ENCODE measurements around the gene KLF7.

Gene KLF7

DNA sequence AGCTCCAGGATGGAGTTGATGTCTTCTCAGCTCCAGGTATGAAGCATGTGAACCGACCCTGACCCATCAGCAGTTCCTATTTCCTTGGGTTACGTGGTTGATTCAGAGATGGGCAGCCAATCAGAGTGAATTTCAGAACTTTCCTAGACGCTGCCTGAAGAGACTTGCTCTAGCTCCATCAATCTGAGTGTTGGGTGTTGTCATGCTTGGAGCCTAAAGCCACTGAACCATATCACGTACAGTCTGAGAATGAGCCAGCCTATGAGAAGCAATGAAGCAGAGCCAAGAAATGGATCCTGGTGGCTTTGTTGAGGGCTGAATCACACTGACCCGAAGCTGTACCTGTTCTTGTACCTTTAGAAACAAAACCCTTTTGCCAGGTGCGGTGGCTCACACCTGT, 19.6 kb upstream of the KLF7 start:
- no peaks in the 10 kb centered on the region for H3K9me3 ChIP-seq
- no peak for DNase-seq
- H3K36me3 ChIP-seq = no peaks in the 10 kb centered on the region
- H3K4me3 ChIP-seq (ENCODE audit: low read depth, low read length) = no peak overlapping the region
- H3K27me3 ChIP-seq = no peaks in the 10 kb centered on the region
- H3K4me1 ChIP-seq = peaks cover 3% of the 10 kb centered on the region
- no peak for TF ChIP-seq CTCF (IDR thresholded peaks at IDR 0.05; ENCODE audit: low read depth, low read length)

DNA sequence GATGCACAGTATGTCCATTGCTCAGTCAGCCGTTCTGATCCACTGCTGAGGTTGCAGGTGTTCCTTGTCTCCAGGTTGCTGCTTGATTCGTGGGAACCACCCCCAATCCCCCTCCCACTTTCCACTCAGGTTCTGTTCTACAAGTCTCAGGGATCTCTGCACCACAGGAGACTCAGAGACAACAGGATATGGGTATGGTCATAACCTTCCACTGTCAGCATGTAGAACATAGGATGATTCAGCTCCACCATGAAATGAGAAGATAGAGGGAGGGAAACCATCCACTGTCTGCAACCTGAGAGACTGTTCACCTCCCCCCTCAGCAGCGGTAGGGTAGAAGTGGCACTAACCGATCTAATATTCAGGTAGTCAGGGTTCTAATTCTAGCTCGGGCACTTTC, 19.0 kb upstream of the KLF7 start:
- no peak for TF ChIP-seq CTCF (IDR thresholded peaks at IDR 0.05; ENCODE audit: low read depth, low read length)
- Histone ChIP-seq H3K36me3 (no peaks in the 10 kb centered on the region), H3K4me3 (ENCODE audit: low read depth, low read length) (no peak overlapping the region), H3K9me3 (no peaks in the 10 kb centered on the region), H3K27me3 (no peaks in the 10 kb centered on the region), H3K4me1 (peaks cover 3% of the 10 kb centered on the region; the same call in 1 of the 2 replicates)
- DNase-seq = no peak

DNA sequence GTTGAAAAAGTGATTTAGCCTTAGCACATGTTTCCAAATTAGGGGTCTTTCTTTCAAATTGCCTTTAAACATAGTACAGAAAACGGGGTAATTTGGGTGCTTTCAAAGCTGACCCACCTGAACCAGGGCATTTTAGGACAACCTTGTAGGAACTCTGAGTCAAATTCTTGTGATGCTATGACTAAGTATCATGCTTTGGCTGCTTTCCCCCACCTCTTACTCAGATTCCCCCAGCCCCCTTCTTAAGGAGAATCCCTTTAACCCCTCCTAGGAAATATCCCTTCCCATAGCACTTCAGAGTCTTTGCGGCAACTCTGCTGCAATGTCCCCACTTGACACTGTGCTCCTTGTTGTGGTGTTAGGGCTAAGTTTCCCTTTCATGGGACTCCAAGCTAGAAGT, 18.6 kb upstream of the KLF7 start:
- no peaks in the 10 kb centered on the region for H3K9me3 ChIP-seq
- no peak for TF ChIP-seq CTCF (IDR thresholded peaks at IDR 0.05; ENCODE audit: low read depth, low read length)
- no peak overlapping the region for H3K4me3 ChIP-seq (ENCODE audit: low read depth, low read length)
- DNase-seq = no peak
- H3K27me3 ChIP-seq = no peaks in the 10 kb centered on the region
- H3K36me3 ChIP-seq = no peaks in the 10 kb centered on the region
- H3K4me1 ChIP-seq = no peaks in the 10 kb centered on the region

DNA sequence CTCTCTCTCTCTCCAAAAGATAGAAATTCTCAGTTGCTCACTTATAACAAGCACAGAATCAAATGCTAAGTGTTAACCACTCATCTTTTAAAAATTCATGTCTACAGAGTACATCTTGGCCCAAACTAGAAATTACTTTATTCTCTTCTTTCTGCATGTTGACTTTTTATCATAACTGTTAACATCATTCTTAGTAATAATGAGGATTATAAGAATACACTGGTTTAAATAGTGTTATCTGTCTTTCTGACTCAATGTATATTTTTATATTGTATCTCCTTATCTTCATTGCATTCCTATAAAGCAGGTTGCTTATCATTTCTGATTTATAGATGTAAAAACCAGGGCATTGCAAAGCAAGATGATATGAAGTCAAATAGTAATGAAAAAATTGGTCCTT, 17.8 kb upstream of the KLF7 start:
- TF ChIP-seq CTCF (IDR thresholded peaks at IDR 0.05; ENCODE audit: low read depth, low read length) = no peak
- no peaks in the 10 kb centered on the region for H3K36me3 ChIP-seq
- H3K27me3 ChIP-seq = no peaks in the 10 kb centered on the region
- no peak for DNase-seq
- no peaks in the 10 kb centered on the region for H3K9me3 ChIP-seq
- H3K4me3 ChIP-seq (ENCODE audit: low read depth, low read length) = no peak overlapping the region
- H3K4me1 ChIP-seq = no peaks in the 10 kb centered on the region

- H3K9me3 ChIP-seq = no peaks in the 10 kb centered on the region
- TF ChIP-seq CTCF (IDR thresholded peaks at IDR 0.05; ENCODE audit: low read depth, low read length) = no peak
- no peak overlapping the region for H3K4me3 ChIP-seq (ENCODE audit: low read depth, low read length)
- no peaks in the 10 kb centered on the region for H3K27me3 ChIP-seq
- no peak for DNase-seq
- H3K4me1 ChIP-seq = no peaks in the 10 kb centered on the region
- H3K36me3 ChIP-seq = no peaks in the 10 kb centered on the region
Observed at GRCh38 chr2:207182911-207183310, 17.2 kb upstream of the KLF7 start.

GRCh38 chr2:207181526-207182274, 16.0 kb upstream of the KLF7 start:
- no peaks in the 10 kb centered on the region for H3K36me3 ChIP-seq
- H3K4me3 ChIP-seq (ENCODE audit: low read depth, low read length) = no peak overlapping the region
- no peak for TF ChIP-seq CTCF (IDR thresholded peaks at IDR 0.05; ENCODE audit: low read depth, low read length)
- no peak for DNase-seq
- H3K4me1 ChIP-seq = no peaks in the 10 kb centered on the region
- H3K9me3 ChIP-seq = no peaks in the 10 kb centered on the region
- no peaks in the 10 kb centered on the region for H3K27me3 ChIP-seq
